ENCODE results near the gene HSD17B1.
"Not testable (repeated sequence)": the region's sequence is repeated elsewhere in the genome, so short reads cannot be mapped to it uniquely, and the experiment has no call there.

The HSD17B1 gene

DNA sequence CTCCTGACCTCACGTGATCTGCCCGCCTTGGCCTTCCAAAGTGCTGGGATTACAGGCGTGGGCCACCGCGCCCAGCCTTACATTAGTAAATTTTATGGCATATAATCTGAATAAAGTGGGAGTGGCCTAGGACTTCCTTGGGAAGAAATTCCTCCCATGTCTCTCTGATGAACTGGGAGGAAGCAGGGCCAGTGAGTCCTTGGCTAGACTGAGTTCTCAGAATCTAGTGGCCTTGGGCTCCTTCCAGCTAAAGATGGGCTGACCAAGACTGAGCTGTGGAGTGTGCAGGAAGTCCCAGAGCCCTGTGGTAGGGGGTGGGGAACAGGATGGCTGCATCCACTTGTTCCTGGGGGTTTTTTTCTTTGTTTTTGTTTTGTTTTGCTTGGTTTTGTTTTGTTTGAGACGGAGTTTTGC, 26.7 kb upstream of the HSD17B1 start:
- no peak for DNase-seq

DNA sequence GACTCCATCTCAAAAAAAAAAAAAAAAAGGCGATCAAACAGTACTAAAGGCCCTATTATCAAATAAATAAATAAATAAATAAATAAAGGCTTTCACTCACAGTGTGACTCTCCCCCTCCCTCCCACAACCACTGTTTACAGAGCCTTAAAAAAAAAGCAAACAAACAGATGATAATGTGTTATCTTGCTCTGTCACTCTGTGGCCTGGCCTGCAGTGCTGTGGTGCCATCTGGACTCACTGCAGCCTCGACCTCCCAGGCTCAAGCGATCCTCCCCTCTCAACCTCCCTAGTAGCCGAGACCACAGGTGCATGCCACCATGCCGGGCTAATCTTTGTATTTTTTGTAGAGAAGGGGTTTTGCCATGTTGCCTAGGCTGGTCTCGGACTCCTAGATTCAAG, 24.8 kb upstream of the HSD17B1 start:
- no peak for DNase-seq

GRCh38 chr17:42529061-42529460, 23.7 kb upstream of the HSD17B1 start:
- DNase-seq, result no peak

DNA sequence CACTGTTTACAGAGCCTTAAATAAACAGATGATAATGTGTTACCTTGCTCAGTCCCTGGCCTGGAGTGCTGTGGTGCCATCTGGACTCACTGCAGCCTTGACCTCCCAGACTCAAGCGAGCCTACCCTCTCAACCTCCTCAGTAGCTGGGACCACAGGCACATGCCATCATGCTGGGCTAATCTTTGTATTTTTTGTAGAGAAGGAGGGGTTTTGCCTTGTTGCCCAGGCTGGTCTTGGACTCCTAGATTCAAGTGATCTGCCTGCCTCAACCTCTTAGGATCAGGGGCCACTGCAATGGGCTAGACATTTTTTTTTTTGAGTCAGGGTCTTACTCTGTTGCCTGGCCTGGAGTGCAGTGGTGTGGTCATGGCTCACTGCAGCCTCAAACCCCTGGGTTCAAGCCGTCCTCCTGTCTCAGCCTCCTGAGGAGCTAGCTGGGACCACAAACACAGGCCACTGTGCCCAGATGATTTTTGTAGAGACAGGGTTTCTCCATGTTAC, 21.7 kb upstream of the HSD17B1 start:
- no peak for DNase-seq

GRCh38 chr17:42531455-42532354, 21.0 kb upstream of the HSD17B1 start:
- DNase-seq, result peak; percentile 65 to 71

GRCh38 chr17:42535155-42536047, 17.3 kb upstream of the HSD17B1 start:
- no peak for DNase-seq

DNA sequence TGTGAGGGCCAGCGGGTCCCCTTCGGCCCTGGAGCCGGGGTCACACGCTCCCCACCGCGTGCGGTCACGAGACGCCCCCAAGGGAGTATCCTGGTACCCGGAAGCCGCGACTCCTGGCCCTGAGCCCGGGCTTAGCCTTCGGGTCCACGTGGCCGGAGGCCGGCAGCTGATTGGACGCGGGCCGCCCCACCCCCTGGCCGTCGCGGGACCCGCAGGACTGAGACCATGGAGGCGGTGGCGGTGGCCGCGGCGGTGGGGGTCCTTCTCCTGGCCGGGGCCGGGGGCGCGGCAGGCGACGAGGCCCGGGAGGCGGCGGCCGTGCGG, 16.7 kb upstream of the HSD17B1 start, which contains the start of gene NAGLU:
NAGLU (plus strand) TSS at position 194 of the 324 bp plus-strand sequence; CDS start at position 226, 32 bp downstream.
- DNase-seq, result peak; percentile 89 to 93

- DNase-seq, result peak; percentile 83 to 90
These were observed 16.2 kb upstream of the HSD17B1 start for GRCh38 chr17:42536372-42537155.

DNA sequence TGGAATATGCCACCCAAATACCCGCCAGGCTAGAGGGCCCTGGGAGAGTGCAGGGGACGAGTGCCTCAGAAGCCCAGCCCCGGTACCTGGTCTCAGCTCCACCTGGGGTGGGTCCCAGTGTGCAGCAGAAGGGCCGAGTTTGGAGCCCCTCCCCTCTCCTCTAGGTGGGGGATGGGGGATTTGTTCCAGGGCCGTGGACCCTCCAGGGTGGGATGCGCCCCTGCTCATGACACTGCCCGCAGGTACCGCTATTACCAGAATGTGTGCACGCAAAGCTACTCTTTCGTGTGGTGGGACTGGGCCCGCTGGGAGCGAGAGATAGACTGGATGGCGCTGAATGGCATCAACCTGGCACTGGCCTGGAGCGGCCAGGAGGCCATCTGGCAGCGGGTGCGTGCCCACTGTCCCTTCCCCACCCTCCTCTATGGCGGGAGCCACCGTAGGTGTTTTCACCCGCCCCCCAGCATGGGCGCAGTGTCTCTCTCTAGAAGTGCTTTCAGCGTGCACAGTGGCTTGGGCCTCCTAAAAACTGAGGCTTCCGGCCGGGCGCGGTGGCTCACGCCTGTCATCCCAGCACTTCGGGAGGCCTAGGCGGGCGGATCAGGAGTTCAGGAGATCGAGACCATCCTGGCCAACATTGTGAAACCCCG, 15.4 kb upstream of the HSD17B1 start:
- DNase-seq, result no peak

DNA sequence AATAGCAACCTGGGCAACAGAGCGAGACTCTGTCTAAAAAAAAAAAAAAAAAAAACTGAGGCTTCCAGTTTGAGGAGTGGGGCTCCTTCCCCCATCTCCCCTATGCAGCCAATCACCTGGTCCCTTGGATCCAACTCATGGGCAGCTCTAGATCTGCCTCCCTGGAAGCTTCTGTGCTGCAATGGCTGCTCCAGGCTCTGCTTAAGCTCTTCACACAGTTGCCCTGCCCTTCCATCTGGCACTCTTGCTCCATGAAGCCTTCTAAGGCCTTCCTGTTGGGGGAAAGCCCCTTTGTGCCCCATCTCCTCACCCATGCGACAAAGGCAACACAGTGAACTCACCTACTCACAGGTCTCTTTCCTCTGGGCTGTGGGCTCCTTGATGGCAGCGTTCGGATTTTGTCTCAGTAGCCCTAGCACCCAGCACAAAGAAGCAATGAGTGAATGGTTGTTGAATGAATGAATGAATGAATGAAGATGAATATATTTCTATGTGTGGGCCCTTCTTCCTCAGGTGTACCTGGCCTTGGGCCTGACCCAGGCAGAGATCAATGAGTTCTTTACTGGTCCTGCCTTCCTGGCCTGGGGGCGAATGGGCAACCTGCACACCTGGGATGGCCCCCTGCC, 14.8 kb upstream of the HSD17B1 start:
- DNase-seq, result no peak

- no peak for DNase-seq
These were observed 14.2 kb upstream of the HSD17B1 start for GRCh38 chr17:42538482-42538881.

DNA sequence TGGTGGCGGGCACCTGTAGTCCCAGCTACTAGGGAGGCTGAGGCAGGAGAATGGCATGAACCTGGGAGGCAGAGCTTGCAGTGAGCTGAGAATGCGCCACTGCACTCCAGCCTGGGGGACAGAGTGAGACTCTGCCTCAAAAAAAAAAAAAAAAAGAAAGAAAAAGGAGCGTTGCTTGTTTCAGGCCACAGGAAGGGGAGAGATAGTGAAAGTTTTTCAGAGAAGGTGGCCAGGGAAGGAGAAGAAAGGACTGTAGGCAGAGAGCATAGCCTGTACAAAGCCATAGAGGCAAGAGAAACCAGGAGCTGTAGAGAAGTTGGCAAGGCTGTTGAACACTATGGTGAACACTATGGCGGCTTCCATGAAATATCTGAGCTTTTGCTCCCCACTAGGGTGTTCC, 12.2 kb upstream of the HSD17B1 start:
- not testable (repeated sequence) for DNase-seq

GRCh38 chr17:42541041-42541833, 11.5 kb upstream of the HSD17B1 start:
- no peak for DNase-seq

DNA sequence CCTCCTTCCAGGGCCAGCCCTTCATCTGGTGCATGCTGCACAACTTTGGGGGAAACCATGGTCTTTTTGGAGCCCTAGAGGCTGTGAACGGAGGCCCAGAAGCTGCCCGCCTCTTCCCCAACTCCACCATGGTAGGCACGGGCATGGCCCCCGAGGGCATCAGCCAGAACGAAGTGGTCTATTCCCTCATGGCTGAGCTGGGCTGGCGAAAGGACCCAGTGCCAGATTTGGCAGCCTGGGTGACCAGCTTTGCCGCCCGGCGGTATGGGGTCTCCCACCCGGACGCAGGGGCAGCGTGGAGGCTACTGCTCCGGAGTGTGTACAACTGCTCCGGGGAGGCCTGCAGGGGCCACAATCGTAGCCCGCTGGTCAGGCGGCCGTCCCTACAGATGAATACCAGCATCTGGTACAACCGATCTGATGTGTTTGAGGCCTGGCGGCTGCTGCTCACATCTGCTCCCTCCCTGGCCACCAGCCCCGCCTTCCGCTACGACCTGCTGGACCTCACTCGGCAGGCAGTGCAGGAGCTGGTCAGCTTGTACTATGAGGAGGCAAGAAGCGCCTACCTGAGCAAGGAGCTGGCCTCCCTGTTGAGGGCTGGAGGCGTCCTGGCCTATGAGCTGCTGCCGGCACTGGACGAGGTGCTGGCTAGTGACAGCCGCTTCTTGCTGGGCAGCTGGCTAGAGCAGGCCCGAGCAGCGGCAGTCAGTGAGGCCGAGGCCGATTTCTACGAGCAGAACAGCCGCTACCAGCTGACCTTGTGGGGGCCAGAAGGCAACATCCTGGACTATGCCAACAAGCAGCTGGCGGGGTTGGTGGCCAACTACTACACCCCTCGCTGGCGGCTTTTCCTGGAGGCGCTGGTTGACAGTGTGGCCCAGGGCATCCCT, 9.3 kb upstream of the HSD17B1 start:
- DNase-seq, result no peak

- no peak for DNase-seq
These were observed 7.8 kb upstream of the HSD17B1 start for GRCh38 chr17:42544874-42545283.

DNA sequence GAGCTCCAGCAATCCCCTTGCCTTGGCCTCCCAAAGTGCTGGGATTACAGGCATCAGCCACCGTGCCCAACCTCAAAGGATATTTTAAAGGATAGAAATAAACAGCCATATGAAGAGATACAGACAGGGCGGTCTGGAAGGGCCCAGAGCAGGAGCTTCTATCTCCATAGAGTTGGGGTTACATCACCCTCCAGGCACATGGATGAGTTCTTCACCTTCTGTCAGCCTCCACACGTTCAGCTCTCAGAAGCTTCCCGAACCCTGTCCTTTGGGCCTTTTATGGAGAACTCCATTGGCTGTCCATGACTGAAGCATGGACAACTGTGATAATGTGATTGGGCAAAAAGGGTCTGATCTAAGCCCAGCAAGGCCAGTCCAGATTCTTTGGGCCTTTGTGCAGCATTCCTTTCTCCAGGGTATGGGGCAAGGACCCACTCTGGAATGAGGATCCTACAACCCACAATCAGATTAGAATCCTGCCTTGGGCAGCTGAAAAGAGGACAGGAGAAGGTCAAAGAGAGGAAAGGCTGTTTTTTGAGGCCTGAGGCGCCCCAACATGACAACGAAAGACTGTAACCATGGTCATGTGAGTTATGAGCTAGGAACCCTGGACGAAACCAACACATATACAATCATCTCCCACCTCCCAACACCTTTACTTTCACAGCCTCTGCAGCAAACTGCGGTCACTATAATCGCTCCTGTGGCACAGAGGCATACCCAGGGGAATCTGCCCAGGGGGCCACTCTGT, 6.8 kb upstream of the HSD17B1 start:
- DNase-seq, result not testable (repeated sequence)

GRCh38 chr17:42547001-42547461, 5.7 kb upstream of the HSD17B1 start:
- no peak for DNase-seq

GRCh38 chr17:42547698-42548069, 5.0 kb upstream of the HSD17B1 start:
- DNase-seq, result no peak

Data from activated T-cell treated with anti-CD3 and anti-CD28 coated beads, Interleukin-2, amount 50 U/mL, for 48 hours (primary cell).